ENCODE measurements around the gene TMCC1. TPM values are rescaled to one million over a fixed set of nuclear protein-coding genes. Genes with fewer than 3 reads are reported as not detected.
"Not testable (repeated sequence)": the region's sequence is repeated elsewhere in the genome, so short reads cannot be mapped to it uniquely, and the experiment has no call there.

TMCC1 gene
- total RNA-seq, 1 donor from 2014 or later = 42.3 TPM

DNA sequence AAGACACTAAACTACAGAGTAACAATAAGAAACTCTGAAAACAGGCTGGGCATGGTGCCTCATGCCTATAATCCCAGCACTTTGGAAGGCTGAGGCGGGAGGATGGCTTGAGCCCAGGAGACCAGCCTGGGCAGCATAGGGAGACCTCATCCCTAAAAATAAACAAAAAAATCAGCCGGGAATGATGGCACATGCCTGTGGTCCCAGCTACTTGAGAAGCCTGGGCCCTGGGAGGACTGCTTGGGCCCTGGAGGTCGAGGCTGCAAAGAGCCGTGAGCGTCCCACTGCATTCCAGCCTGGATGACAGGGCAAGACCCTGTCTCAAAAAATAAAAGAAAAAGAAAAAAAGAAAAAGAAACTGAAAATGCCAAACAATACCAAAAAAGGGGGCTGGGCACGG is 55.4 kb downstream of the TMCC1 start:
- ATAC-seq (no peak), DNase-seq (no peak)
- intact Hi-C loops (cut with DNase I) = no loop called here
- Histone ChIP-seq H3K4me3 (no peak overlapping the region), H3K27ac (no peak overlapping the region), H3K36me3 (no peaks in the 10 kb centered on the region), H3K4me1 (peaks cover 5% of the 10 kb centered on the region), H3K9me3 (no peaks in the 10 kb centered on the region), H3K27me3 (no peaks in the 10 kb centered on the region)
- TF ChIP-seq, protein P1, sequence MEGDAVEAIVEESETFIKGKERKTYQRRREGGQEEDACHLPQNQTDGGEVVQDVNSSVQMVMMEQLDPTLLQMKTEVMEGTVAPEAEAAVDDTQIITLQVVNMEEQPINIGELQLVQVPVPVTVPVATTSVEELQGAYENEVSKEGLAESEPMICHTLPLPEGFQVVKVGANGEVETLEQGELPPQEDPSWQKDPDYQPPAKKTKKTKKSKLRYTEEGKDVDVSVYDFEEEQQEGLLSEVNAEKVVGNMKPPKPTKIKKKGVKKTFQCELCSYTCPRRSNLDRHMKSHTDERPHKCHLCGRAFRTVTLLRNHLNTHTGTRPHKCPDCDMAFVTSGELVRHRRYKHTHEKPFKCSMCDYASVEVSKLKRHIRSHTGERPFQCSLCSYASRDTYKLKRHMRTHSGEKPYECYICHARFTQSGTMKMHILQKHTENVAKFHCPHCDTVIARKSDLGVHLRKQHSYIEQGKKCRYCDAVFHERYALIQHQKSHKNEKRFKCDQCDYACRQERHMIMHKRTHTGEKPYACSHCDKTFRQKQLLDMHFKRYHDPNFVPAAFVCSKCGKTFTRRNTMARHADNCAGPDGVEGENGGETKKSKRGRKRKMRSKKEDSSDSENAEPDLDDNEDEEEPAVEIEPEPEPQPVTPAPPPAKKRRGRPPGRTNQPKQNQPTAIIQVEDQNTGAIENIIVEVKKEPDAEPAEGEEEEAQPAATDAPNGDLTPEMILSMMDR (IDR thresholded peaks at IDR 0.05) = no peak

DNA sequence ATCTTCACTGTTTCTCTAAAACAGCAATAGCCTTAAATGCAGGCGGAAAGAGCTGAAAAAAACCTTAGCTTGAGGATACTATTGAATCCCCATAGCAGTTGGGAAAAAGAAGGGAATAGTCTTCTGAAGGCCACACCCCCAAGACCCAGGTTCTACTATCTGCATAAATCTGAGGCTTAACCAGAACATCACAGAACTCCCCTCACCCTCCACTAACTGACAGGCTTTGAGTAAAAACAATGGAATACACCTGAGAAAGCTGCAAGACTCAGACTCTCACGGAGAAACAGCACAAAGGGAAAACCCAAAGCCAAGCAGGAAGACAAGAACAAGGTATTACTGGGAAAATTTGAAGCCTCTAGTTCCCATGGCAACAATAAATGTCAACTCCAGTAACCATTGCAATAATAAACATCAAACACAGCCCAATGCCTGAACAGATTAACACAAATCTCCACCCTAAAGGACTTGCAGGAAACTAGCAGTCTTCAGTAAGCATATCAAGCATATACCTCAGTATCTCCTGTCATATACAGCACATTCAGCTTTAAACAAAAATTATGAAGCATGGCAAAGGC is 56.4 kb downstream of the TMCC1 start:
- Histone ChIP-seq H3K27me3 (no peaks in the 10 kb centered on the region), H3K36me3 (no peaks in the 10 kb centered on the region), H3K9me3 (no peaks in the 10 kb centered on the region), H3K4me3 (no peak overlapping the region), H3K27ac (no peak overlapping the region), H3K4me1 (peaks cover 9% of the 10 kb centered on the region)
- TF ChIP-seq, protein P1 (IDR thresholded peaks at IDR 0.05) = no peak
- intact Hi-C loops (cut with DNase I) = no loop called here
- ATAC-seq = no peak
- DNase-seq = no peak

DNA sequence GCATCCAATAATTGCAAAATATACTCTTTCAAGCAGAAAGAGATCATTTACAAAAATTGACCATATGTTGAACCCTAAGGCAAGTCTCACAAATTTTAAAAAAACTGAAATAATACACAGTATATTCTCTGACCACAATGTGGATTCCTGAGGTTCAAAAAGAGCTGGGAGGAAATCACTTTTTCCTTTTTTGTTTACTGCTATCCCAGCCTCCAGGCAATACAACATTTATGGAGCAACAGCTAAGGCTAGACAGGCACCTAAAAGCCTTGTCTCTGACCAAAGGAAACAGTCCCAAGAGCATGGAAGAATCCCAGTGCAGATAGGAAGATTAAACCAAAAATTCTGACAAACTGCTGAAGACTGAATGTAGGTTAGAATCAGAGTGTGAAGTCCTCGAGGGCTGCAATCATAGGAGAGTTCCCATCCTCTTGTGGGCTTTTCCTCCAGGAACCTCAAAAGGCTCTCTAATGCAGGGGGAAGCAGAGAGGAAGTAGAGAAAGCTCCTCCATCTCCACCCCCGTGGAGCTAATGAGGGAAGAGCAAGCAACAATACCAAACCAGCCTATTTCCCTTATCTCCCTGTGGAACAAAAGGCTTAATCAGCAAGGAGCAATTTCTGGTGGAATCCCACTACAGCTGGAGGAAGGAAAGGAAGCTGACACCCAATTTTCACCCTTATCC is 57.0 kb downstream of the TMCC1 start:
- H3K27me3 ChIP-seq = no peaks in the 10 kb centered on the region
- H3K4me3 ChIP-seq = no peak overlapping the region
- intact Hi-C loops (cut with DNase I) = no loop called here
- TF ChIP-seq, protein P1 (IDR thresholded peaks at IDR 0.05) = no peak
- no peaks in the 10 kb centered on the region for H3K9me3 ChIP-seq
- H3K36me3 ChIP-seq = no peaks in the 10 kb centered on the region
- H3K4me1 ChIP-seq = peaks cover 12% of the 10 kb centered on the region
- no peak overlapping the region for H3K27ac ChIP-seq
- ATAC-seq = peak; percentile 29
- no peak for DNase-seq

DNA sequence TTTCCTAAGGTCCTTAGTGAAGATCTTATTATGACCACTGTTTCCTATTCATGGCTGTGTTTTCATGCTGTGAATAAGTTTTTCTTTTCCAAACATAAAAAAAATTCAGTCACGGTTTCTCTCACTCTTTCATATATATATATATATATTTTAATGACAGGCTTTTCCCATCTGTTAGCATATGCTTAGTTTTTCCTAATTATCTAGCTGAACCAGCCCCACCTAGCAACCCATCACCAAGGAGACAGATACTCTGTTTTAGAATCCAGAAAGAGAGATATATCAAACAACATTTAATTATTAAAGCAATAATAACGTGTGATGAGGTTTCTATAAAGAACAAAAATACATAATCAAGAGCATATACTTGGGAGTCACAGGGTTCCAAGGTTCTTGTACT is 58.3 kb downstream of the TMCC1 start:
- H3K4me3 ChIP-seq = no peak overlapping the region
- H3K9me3 ChIP-seq = no peaks in the 10 kb centered on the region
- H3K27me3 ChIP-seq = no peaks in the 10 kb centered on the region
- intact Hi-C loops (cut with DNase I) = no loop called here
- no peak for ATAC-seq
- H3K27ac ChIP-seq = no peak overlapping the region
- TF ChIP-seq, protein P1 (IDR thresholded peaks at IDR 0.05) = no peak
- no peaks in the 10 kb centered on the region for H3K36me3 ChIP-seq
- no peak for DNase-seq
- peaks cover 12% of the 10 kb centered on the region for H3K4me1 ChIP-seq

DNA sequence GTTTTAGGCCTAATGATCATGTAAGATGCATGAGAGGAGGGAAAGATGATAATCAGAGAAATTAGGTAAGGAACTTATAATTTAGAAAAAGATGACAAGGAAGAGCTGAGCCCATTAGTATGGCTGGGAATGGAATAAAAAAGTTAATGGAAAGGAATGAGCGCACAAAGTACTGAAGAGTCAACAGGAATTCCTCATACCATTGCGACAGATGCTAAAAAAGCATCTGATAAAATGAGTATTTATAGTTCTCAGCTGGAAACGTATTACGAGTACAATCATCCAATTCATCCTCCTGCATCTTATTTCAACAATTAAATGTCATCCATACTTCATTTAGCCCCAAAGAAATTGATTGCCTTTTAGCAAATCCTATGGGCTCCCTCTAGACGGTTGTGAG is 58.9 kb downstream of the TMCC1 start:
- ATAC-seq (no peak), DNase-seq (no peak)
- no peaks in the 10 kb centered on the region for H3K9me3 ChIP-seq
- TF ChIP-seq, protein P1 (IDR thresholded peaks at IDR 0.05) = no peak
- no peak overlapping the region for H3K27ac ChIP-seq
- no peaks in the 10 kb centered on the region for H3K27me3 ChIP-seq
- intact Hi-C loops (cut with DNase I) = no loop called here
- H3K4me3 ChIP-seq = no peak overlapping the region
- H3K4me1 ChIP-seq = peaks cover 17% of the 10 kb centered on the region
- H3K36me3 ChIP-seq = no peaks in the 10 kb centered on the region

DNA sequence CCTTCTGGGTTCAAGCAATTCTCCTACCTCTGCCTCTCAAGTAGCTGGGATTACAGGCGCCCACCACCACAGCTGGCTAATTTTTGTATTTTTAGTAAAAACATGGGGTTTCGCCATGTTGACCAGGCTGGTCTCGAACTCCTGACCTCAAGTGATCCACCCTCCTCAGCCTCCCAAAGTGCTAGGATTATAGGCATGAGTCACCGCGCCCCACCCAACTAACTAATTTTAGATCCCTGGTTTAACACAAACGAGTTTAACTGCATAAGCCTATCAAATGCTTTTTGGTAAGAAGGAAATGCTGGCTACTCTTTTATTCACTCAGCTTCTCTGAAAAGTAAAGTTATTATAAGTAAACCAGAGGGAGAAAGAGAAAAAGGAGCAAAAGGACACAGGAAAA is 61.6 kb downstream of the TMCC1 start:
- intact Hi-C loops (cut with DNase I); H3K9me3 ChIP-seq; H3K36me3 ChIP-seq; H3K4me3 ChIP-seq; H3K27me3 ChIP-seq; H3K27ac ChIP-seq; DNase-seq; ATAC-seq: not testable (repeated sequence)
- peaks cover 28% of the 10 kb centered on the region for H3K4me1 ChIP-seq
